HL-60 (cell line): ENCODE data around the gene EDC3.

Experiments
- POLR2AphosphoS5 ChIP-seq: IDR thresholded peaks from 2 replicates; pipeline ENCODE4 v1.6.1; 2012; ENCODE audit warnings: low read depth
- SPI1 ChIP-seq: IDR thresholded peaks from 2 replicates; pipeline ENCODE4 v1.6.1; 2012; ENCODE audit warnings: low read depth, mild to moderate bottlenecking, borderline replicate concordance
- TF ChIP-seq, protein P1 (sequence below): IDR thresholded peaks from one replicate; pipeline ENCODE4 v1.5.1; 2011; ENCODE audit warnings: low read length, control low read depth, inconsistent platforms; ENCODE audit not compliant: insufficient read depth
- TF ChIP-seq, protein P2 (sequence below): IDR thresholded peaks from 2 replicates; pipeline ENCODE4 v1.6.1; 2012; ENCODE audit warnings: low read depth; ENCODE audit not compliant: insufficient replicate concordance

DNA sequence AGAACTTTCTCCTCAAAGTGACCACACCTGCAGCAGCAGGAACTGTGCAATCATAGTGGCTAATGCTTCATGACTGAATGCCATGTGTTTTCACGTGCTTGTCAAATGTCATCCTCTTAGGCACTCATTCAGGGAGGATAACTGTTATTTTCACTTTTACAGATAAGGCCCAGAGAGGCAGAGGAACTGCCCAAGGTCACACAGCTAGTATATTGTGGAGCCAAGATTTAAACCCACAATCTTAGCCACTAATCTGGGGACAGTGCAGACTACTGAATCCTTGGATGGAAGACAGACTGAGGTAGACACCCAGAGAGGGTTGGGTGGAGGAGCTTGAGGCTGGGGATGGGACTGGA, 90.1 kb downstream of the EDC3 start:
- TF ChIP-seq, protein P1, sequence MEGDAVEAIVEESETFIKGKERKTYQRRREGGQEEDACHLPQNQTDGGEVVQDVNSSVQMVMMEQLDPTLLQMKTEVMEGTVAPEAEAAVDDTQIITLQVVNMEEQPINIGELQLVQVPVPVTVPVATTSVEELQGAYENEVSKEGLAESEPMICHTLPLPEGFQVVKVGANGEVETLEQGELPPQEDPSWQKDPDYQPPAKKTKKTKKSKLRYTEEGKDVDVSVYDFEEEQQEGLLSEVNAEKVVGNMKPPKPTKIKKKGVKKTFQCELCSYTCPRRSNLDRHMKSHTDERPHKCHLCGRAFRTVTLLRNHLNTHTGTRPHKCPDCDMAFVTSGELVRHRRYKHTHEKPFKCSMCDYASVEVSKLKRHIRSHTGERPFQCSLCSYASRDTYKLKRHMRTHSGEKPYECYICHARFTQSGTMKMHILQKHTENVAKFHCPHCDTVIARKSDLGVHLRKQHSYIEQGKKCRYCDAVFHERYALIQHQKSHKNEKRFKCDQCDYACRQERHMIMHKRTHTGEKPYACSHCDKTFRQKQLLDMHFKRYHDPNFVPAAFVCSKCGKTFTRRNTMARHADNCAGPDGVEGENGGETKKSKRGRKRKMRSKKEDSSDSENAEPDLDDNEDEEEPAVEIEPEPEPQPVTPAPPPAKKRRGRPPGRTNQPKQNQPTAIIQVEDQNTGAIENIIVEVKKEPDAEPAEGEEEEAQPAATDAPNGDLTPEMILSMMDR, result no peak
- TF ChIP-seq, protein P2, sequence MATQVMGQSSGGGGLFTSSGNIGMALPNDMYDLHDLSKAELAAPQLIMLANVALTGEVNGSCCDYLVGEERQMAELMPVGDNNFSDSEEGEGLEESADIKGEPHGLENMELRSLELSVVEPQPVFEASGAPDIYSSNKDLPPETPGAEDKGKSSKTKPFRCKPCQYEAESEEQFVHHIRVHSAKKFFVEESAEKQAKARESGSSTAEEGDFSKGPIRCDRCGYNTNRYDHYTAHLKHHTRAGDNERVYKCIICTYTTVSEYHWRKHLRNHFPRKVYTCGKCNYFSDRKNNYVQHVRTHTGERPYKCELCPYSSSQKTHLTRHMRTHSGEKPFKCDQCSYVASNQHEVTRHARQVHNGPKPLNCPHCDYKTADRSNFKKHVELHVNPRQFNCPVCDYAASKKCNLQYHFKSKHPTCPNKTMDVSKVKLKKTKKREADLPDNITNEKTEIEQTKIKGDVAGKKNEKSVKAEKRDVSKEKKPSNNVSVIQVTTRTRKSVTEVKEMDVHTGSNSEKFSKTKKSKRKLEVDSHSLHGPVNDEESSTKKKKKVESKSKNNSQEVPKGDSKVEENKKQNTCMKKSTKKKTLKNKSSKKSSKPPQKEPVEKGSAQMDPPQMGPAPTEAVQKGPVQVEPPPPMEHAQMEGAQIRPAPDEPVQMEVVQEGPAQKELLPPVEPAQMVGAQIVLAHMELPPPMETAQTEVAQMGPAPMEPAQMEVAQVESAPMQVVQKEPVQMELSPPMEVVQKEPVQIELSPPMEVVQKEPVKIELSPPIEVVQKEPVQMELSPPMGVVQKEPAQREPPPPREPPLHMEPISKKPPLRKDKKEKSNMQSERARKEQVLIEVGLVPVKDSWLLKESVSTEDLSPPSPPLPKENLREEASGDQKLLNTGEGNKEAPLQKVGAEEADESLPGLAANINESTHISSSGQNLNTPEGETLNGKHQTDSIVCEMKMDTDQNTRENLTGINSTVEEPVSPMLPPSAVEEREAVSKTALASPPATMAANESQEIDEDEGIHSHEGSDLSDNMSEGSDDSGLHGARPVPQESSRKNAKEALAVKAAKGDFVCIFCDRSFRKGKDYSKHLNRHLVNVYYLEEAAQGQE, result no peak
- no peak for TF ChIP-seq POLR2AphosphoS5
- TF ChIP-seq SPI1, result no peak
